H1 (cell line): Measurements from ENCODE around the gene PTMS. TPM values are rescaled to one million over a fixed set of nuclear protein-coding genes. Genes with fewer than 3 reads are reported as not detected.
A peak's percentile ranks its signal among the peaks of the same experiment; 100 is the strongest.

ENCODE experiments used
- CTCF ChIA-PET: fragments of 300-600 bp; sonication (Branson Sonifier 250); formaldehyde crosslinking; loops from one replicate; lab custom pipeline; 2021; ENCODE audit not compliant: partially characterized antibody; lab: Charles Lee
- POLR2A ChIA-PET: fragments of 300-600 bp; sonication (Branson Sonifier 250); formaldehyde crosslinking; loops from one replicate; lab custom pipeline; 2021; ENCODE audit warnings: inconsistent platforms; ENCODE audit not compliant: partially characterized antibody; lab: Charles Lee
- DNase-seq, 2 experiments: peaks; one replicate each; pipeline versions ENCODE4 v3.0.0 to v3.0.0-alpha.2; 2010 to 2022; ENCODE audit warnings: low spot score in 2 of 2, low read depth in 1 of 2, mixed read lengths in 1 of 2
- FAIRE-seq: peaks from 2 replicates; lab custom pipeline; 2011; peaks lifted over from hg19 to GRCh38; lab: Jason Lieb, UNC
- H2AFZ ChIP-seq: 2 replicates; pipeline ENCODE4 v1.8.1; 2012; ENCODE audit warnings: low read length, inconsistent platforms
- H2AK5ac ChIP-seq: 2 replicates; pipeline ENCODE4 v1.6.1; 2013; ENCODE audit warnings: low read depth, low read length
- H2BK120ac ChIP-seq: replicated peaks from 2 replicates; pipeline ENCODE3; 2013; ENCODE audit warnings: low read depth, low read length, inconsistent platforms
- H2BK12ac ChIP-seq: 2 replicates; pipeline ENCODE4 v1.6.1; 2013; ENCODE audit warnings: low read depth, low read length
- H2BK15ac ChIP-seq: 2 replicates; pipeline ENCODE4 v1.6.1; 2013; ENCODE audit warnings: low read length
- H2BK20ac ChIP-seq: 2 replicates; pipeline ENCODE4 v1.6.1; 2013; ENCODE audit warnings: low read length
- H2BK5ac ChIP-seq: 2 replicates; pipeline ENCODE4 v1.6.1; 2013; ENCODE audit warnings: low read depth, low read length
- H3K14ac ChIP-seq: 2 replicates; pipeline ENCODE4 v1.6.1; 2013; ENCODE audit warnings: inconsistent platforms; ENCODE audit not compliant: insufficient read length
- H3K18ac ChIP-seq: 2 replicates; pipeline ENCODE4 v1.6.1; 2013; ENCODE audit warnings: low read length; ENCODE audit errors: extremely low read depth
- H3K23ac ChIP-seq: 2 replicates; pipeline ENCODE4 v1.6.1; 2013; ENCODE audit warnings: inconsistent platforms; ENCODE audit not compliant: insufficient read length
- H3K23me2 ChIP-seq: 2 replicates; pipeline ENCODE4 v1.6.1; 2013; ENCODE audit warnings: low read depth, low read length
- H3K27ac ChIP-seq: 2 replicates; pipeline ENCODE4 v1.6.1; 2011; ENCODE audit warnings: low read depth, low read length, inconsistent platforms
- H3K27me3 ChIP-seq, 4 experiments: replicated peaks in 1 of 4; 1 replicate in 1 of 4; 2 replicates in 3 of 4; pipeline versions ENCODE4 v1.6.1 to v1.8.1; 2011 to 2013; ENCODE audit warnings: low read length in 3 of 4, mild to moderate bottlenecking in 3 of 4, inconsistent platforms in 2 of 4, mixed read lengths in 2 of 4, moderate library complexity in 1 of 4; ENCODE audit not compliant: control insufficient read depth in 3 of 4, insufficient read depth in 3 of 4; ENCODE audit errors: extremely low read depth in 1 of 4
- H3K36me3 ChIP-seq, 4 experiments: 2 replicates each; pipeline versions ENCODE4 v1.6.1 to v1.8.1; 2011 to 2013; ENCODE audit warnings: mild to moderate bottlenecking in 4 of 4, low read length in 3 of 4, moderate library complexity in 2 of 4, control low read depth in 1 of 4, inconsistent platforms in 1 of 4; ENCODE audit not compliant: insufficient read depth in 4 of 4, control insufficient read depth in 2 of 4
- H3K4ac ChIP-seq: replicated peaks from 2 replicates; pipeline ENCODE3; 2013; ENCODE audit warnings: low read length, low read depth, mixed read lengths, inconsistent platforms; ENCODE audit not compliant: insufficient read length
- H3K4me1 ChIP-seq, 4 experiments: replicated peaks in 1 of 4; 1 replicate in 1 of 4; 2 replicates in 3 of 4; pipeline versions ENCODE4 v1.6.1 to v1.8.1; 2011 to 2013; ENCODE audit warnings: low read length in 3 of 4, inconsistent platforms in 2 of 4, mixed read lengths in 1 of 4; ENCODE audit not compliant: insufficient read depth in 4 of 4, control insufficient read depth in 3 of 4
- H3K4me2 ChIP-seq, 2 experiments: 2 replicates each; pipeline versions ENCODE4 v1.6.1 to v1.8.1; 2011 to 2013; ENCODE audit warnings: low read depth in 2 of 2, low read length in 2 of 2, control low read depth in 1 of 2, inconsistent platforms in 1 of 2, mild to moderate bottlenecking in 1 of 2; ENCODE audit not compliant: insufficient read depth in 1 of 2
- H3K4me3 ChIP-seq, 4 experiments: fragments of 200-600, 300-600 bp in 1 of 4; sonication (generic), shearing (Covaris generic), sonication (Bioruptor Twin) in 1 of 4; 2 replicates each; pipeline versions ENCODE4 v1.5.1 to v1.8.1; 2011 to 2016; ENCODE audit warnings: low read length in 4 of 4, low read depth in 3 of 4, control low read depth in 2 of 4, inconsistent platforms in 2 of 4, mild to moderate bottlenecking in 2 of 4, mixed read lengths in 1 of 4, moderate library complexity in 1 of 4; ENCODE audit not compliant: insufficient read depth in 2 of 4; ENCODE audit errors: extremely low read depth in 1 of 4
- H3K56ac ChIP-seq: replicated peaks from 2 replicates; pipeline ENCODE3; 2013; ENCODE audit warnings: low read depth, mild to moderate bottlenecking, mixed read lengths, low read length, inconsistent platforms; ENCODE audit not compliant: insufficient read length
- H3K79me1 ChIP-seq: 2 replicates; pipeline ENCODE4 v1.6.1; 2013; ENCODE audit warnings: low read depth, low read length, control low read depth
- H3K79me2 ChIP-seq, 2 experiments: 2 replicates each; pipeline versions ENCODE4 v1.6.1 to v1.8.1; 2012 to 2013; ENCODE audit warnings: low read length in 2 of 2, mild to moderate bottlenecking in 2 of 2, inconsistent platforms in 1 of 2; ENCODE audit not compliant: insufficient read depth in 2 of 2, control insufficient read depth in 1 of 2
- H3K9ac ChIP-seq, 4 experiments: replicated peaks in 1 of 4; 1 replicate in 1 of 4; 2 replicates in 3 of 4; pipeline versions ENCODE4 v1.6.1 to v1.8.1; 2011 to 2013; ENCODE audit warnings: low read depth in 3 of 4, low read length in 3 of 4, control low read depth in 2 of 4, mild to moderate bottlenecking in 2 of 4, moderate library complexity in 2 of 4, inconsistent platforms in 1 of 4; ENCODE audit errors: extremely low read depth in 1 of 4
- H3K9me3 ChIP-seq, 2 experiments: 2 replicates each; pipeline versions ENCODE4 v1.6.1 to v1.8.1; 2012 to 2013; ENCODE audit warnings: mild to moderate bottlenecking in 2 of 2, moderate library complexity in 2 of 2, control low read depth in 1 of 2, inconsistent platforms in 1 of 2, low read depth in 1 of 2, low read length in 1 of 2, mixed read lengths in 1 of 2; ENCODE audit not compliant: insufficient read depth in 2 of 2
- H4K20me1 ChIP-seq, 2 experiments: replicated peaks in 1 of 2; 2 replicates each; pipeline versions ENCODE3 to v1.8.1; 2011 to 2013; ENCODE audit warnings: inconsistent platforms in 2 of 2, low read length in 2 of 2, mild to moderate bottlenecking in 1 of 2; ENCODE audit not compliant: insufficient read depth in 2 of 2, control insufficient read depth in 1 of 2
- H4K5ac ChIP-seq: 2 replicates; pipeline ENCODE4 v1.6.1; 2013; ENCODE audit warnings: low read length, low read depth, mixed read lengths, inconsistent platforms; ENCODE audit not compliant: insufficient read length
- H4K8ac ChIP-seq: 2 replicates; pipeline ENCODE4 v1.8.0; 2013; ENCODE audit warnings: mild to moderate bottlenecking, moderate library complexity, low read length, inconsistent platforms; ENCODE audit not compliant: insufficient read depth; ENCODE audit errors: extremely low read depth
- H4K91ac ChIP-seq: replicated peaks from 2 replicates; pipeline ENCODE3; 2013; ENCODE audit warnings: low read length, mixed read lengths, inconsistent platforms; ENCODE audit not compliant: insufficient read length
- ASH2L ChIP-seq: fragments of 200-600, 300-600 bp; sonication (generic); IDR thresholded peaks from one replicate; pipeline ENCODE4 v1.7.1; 2017; ENCODE audit warnings: low read length
- CHD1 ChIP-seq: IDR thresholded peaks from 2 replicates; pipeline ENCODE4 v1.6.1; 2012; ENCODE audit warnings: low read depth, low read length, improper control_type of control experiment
- EZH2 ChIP-seq: fragments of 200-600 bp; sonication (generic); IDR thresholded peaks from 2 replicates; pipeline ENCODE4 v1.7.1; 2012; ENCODE audit warnings: low read depth, mild to moderate bottlenecking, moderate library complexity, low read length, inconsistent platforms; ENCODE audit not compliant: severe bottlenecking
- RFX5 ChIP-seq: IDR thresholded peaks from 2 replicates; pipeline ENCODE4 v1.6.1; 2011; ENCODE audit warnings: low read depth, low read length, improper control_type of control experiment, borderline replicate concordance
- TCF12 ChIP-seq: IDR thresholded peaks from 2 replicates; pipeline ENCODE4 v1.6.1; 2011; ENCODE audit warnings: low read depth, mild to moderate bottlenecking, low read length
- WGBS, 2 experiments: shearing (Covaris generic) in 1 of 2; methylation state at CpG; one replicate each; pipeline versions ENCODE4 v1.1.6 to v1.1.7; 2013 to 2015; ENCODE audit warnings: low lambda C conversion rate in 2 of 2, mixed read lengths in 2 of 2, inconsistent platforms in 1 of 2, low coverage in 1 of 2, missing lambda C conversion rate in 1 of 2; ENCODE audit not compliant: insufficient replicate concordance in 2 of 2, insufficient coverage in 1 of 2, insufficient read length in 1 of 2; ENCODE audit errors: extremely low coverage in 1 of 2, missing lambda C conversion rate in 1 of 2; 5-methylcytosine and 5-hydroxymethylcytosine counted together
- polyA plus RNA-seq, 7 experiments: library from polyadenylated mRNA; depleted of rRNA in 3 of 7; stranded (reverse) in 5 of 7; unstranded in 2 of 7; fragments of >200 nt in 5 of 7; fragments of 200-250 nt in 2 of 7; gene quantifications; 1 replicate in 5 of 7; 2 replicates in 1 of 7; 4 replicates in 1 of 7; pipeline versions ENCODE4 v1.2.1 to v1.2.3, GENCODE V29; 2011 to 2013; ENCODE audit warnings: missing spikeins in 2 of 7, mixed read lengths in 2 of 7
- total RNA-seq: library from RNA; stranded (reverse); fragmentation: NEBNext Ultra II Directional; extraction: Animal tissue kit (Norgen Biotek cat#: 25700); gene quantifications from 2 replicates; pipeline ENCODE4 v1.2.1, GENCODE V29; 2021
- TF ChIP-seq, protein P1 (sequence below): IDR thresholded peaks from 2 replicates; pipeline ENCODE4 v1.6.1; 2012; ENCODE audit warnings: inconsistent platforms

The PTMS gene
- total and polyA plus RNA-seq, 2 of the 8 experiments (the other 6 are each of a cell fraction or from before 2014, with no cell fraction given) = 444 to 553 TPM

GRCh38 chr12:6767353-6768319, 1.5 kb downstream of the PTMS start:
- Histone ChIP-seq H3K56ac (peak overlapping the region; percentile 50), H2AFZ (no peak overlapping the region), H3K23ac (no peak overlapping the region), H2BK5ac (peak overlapping the region; percentile 71; the same call in 1 of the 2 replicates), H2BK12ac (peak overlapping the region; percentile 82; the same call in 1 of the 2 replicates), H3K79me1 (0 out of 2 replicates have a peak, but pooled peaks cover 2% of the 10 kb centered on the region), H3K4me1 (peaks cover 11 to 36% (median 24%) of the 10 kb centered on the region in 4 experiments), H2AK5ac (peak overlapping the region; percentile 68), H2BK20ac (no peak overlapping the region; the same call in 1 of the 2 replicates), H3K18ac (peak overlapping the region; percentile 75), H3K27ac (no peak overlapping the region), H4K91ac (peak overlapping the region; percentile 58), H3K36me3 (peaks cover 0 to 23% (median 5%) of the 10 kb centered on the region in 4 experiments; a peak in 6 of 8 replicates), H3K79me2 (peaks cover 4 to 25% of the 10 kb centered on the region in 2 experiments; a peak in 2 of 4 replicates), H3K27me3 (peaks cover 0 to 1% (median under 1%) of the 10 kb centered on the region in 4 experiments; a peak in 5 of 7 replicates), H2BK120ac (no peak overlapping the region), H4K20me1 (peaks cover 6 to 20% of the 10 kb centered on the region in 2 experiments), H4K8ac (no peak overlapping the region), H3K4ac (peak overlapping the region; percentile 17), H3K4me3 (peak overlapping the region; percentile 83 to 98 (median 87)), H2BK15ac (no peak overlapping the region; the same call in 1 of the 2 replicates), H3K23me2 (peaks cover 13% of the 10 kb centered on the region), H3K14ac (no peak overlapping the region), H4K5ac (peak overlapping the region; percentile 12), H3K9ac (peak overlapping the region; percentile 53 to 86 (median 72)), H3K4me2 (peak overlapping the region; percentile 88 to 100), H3K9me3 (no peaks in the 10 kb centered on the region)
- DNase-seq (no peak), FAIRE-seq (no peak)
- TF ChIP-seq CHD1 (no peak), TCF12 (no peak), EZH2 (no peak), ASH2L (peak; percentile 22), RFX5 (no peak)
- TF ChIP-seq, protein P1, sequence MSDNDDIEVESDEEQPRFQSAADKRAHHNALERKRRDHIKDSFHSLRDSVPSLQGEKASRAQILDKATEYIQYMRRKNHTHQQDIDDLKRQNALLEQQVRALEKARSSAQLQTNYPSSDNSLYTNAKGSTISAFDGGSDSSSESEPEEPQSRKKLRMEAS = 0 out of 2 replicates have a peak, but pooled peaks have one; percentile 18
- ChIA-PET POLR2A (interaction anchor here (0.7 to 11.6 kb wide), 21 partner anchors 10 to 171 kb away, joined by 3 to 151 read pairs (median 8); partner anchors contain the start of genes CD4, CDCA3, GNB3 and GPR162), CTCF (interaction anchor here (1.1 to 29.6 kb wide), 10 partner anchors 12 to 154 kb away, joined by 3 to 532 read pairs (median 4); partner anchors contain the start of genes GNB3, GPR162, MLF2 and P3H3)
- 2% methylated on average over 37 of the region's 44 CpGs; no CpG with 5 or more reads in 1 of the 2 experiments for WGBS, 2 experiments
